Dendritic cell treated with granulocyte-macrophage colony-stimulating factor and Interleukin-4, amounts not matched to agents 40 ng/mL and 50 ng/mL, for 4 days (primary cell): Measurements from ENCODE around the gene MYBPC3.

Experiments
- H3K27ac Mint-ChIP-seq: one replicate; pipeline ENCODE4 v1.8.0; 2022; ENCODE audit warnings: mild to moderate bottlenecking, mixed read lengths
- H3K27me3 Mint-ChIP-seq: one replicate; pipeline ENCODE4 v1.8.0; 2022; ENCODE audit warnings: mild to moderate bottlenecking, mixed read lengths
- H3K36me3 Mint-ChIP-seq: one replicate; pipeline ENCODE4 v1.8.0; 2022; ENCODE audit warnings: low read depth, mixed read lengths
- H3K4me1 Mint-ChIP-seq: one replicate; pipeline ENCODE4 v1.8.0; 2022; ENCODE audit warnings: low read depth, mixed read lengths
- H3K4me3 Mint-ChIP-seq: one replicate; pipeline ENCODE4 v1.8.0; 2022; ENCODE audit warnings: mild to moderate bottlenecking, moderate library complexity, mixed read lengths
- H3K9me3 Mint-ChIP-seq: one replicate; pipeline ENCODE4 v1.8.0; 2022; ENCODE audit warnings: mixed read lengths
- intact Hi-C: fragments of 100-400 bp; cut with micrococcal nuclease; formaldehyde crosslinking; loops from one replicate; pipeline ENCODE4 v1.15.0; 2022

Gene MYBPC3

GRCh38 chr11:47376525-47377371, 24.2 kb upstream of the MYBPC3 start:
- peaks cover 74% of the 10 kb centered on the region for H3K36me3 Mint-ChIP-seq

GRCh38 chr11:47376107-47376524, 23.6 kb upstream of the MYBPC3 start:
- H3K27me3 Mint-ChIP-seq, result no peaks in the 10 kb centered on the region
- H3K36me3 Mint-ChIP-seq, result peaks cover 75% of the 10 kb centered on the region
- intact Hi-C loops, result loop anchor here (2.0 kb wide), 1 partner anchor 19 kb away; no protein-coding TSS in a partner anchor
- no peak overlapping the region for H3K27ac Mint-ChIP-seq
- H3K9me3 Mint-ChIP-seq, result no peaks in the 10 kb centered on the region
- no peak overlapping the region for H3K4me3 Mint-ChIP-seq
- H3K4me1 Mint-ChIP-seq, result peaks cover 50% of the 10 kb centered on the region

More at GRCh38 chr11:47376525-47377371, 24.2 kb upstream of the MYBPC3 start:
- H3K27ac Mint-ChIP-seq, result no peak overlapping the region
- intact Hi-C loops, result loop anchor here (2.0 kb wide), 1 partner anchor 18 kb away; no protein-coding TSS in a partner anchor
- H3K4me1 Mint-ChIP-seq, result peaks cover 47% of the 10 kb centered on the region
- no peak overlapping the region for H3K4me3 Mint-ChIP-seq
- H3K27me3 Mint-ChIP-seq, result no peaks in the 10 kb centered on the region
- H3K9me3 Mint-ChIP-seq, result no peaks in the 10 kb centered on the region

GRCh38 chr11:47375546-47376085, 23.1 kb upstream of the MYBPC3 start:
- Mint-ChIP-seq H3K4me3 (no peak overlapping the region), H3K36me3 (peaks cover 80% of the 10 kb centered on the region), H3K9me3 (no peaks in the 10 kb centered on the region), H3K27ac (no peak overlapping the region), H3K4me1 (peaks cover 55% of the 10 kb centered on the region), H3K27me3 (no peaks in the 10 kb centered on the region)
- intact Hi-C loops, result loop anchor here (2.0 kb wide), 1 partner anchor 19 kb away; no protein-coding TSS in a partner anchor

- peaks cover 61% of the 10 kb centered on the region for H3K4me1 Mint-ChIP-seq
- peaks cover 86% of the 10 kb centered on the region for H3K36me3 Mint-ChIP-seq
- no peaks in the 10 kb centered on the region for H3K9me3 Mint-ChIP-seq
- no peaks in the 10 kb centered on the region for H3K27me3 Mint-ChIP-seq
- no peak overlapping the region for H3K4me3 Mint-ChIP-seq
- no peak overlapping the region for H3K27ac Mint-ChIP-seq
- intact Hi-C loops, result no loop called here
Observed at GRCh38 chr11:47375020-47375419, 22.5 kb upstream of the MYBPC3 start.

GRCh38 chr11:47374720-47375019, 22.2 kb upstream of the MYBPC3 start:
- peaks cover 89% of the 10 kb centered on the region for H3K36me3 Mint-ChIP-seq
- intact Hi-C loops, result loop anchor here (1.0 kb wide), 1 partner anchor 34 kb away; the partner anchor contains the start of gene SLC39A13
- H3K9me3 Mint-ChIP-seq, result no peaks in the 10 kb centered on the region
- H3K4me3 Mint-ChIP-seq, result no peak overlapping the region
- H3K27ac Mint-ChIP-seq, result no peak overlapping the region
- no peaks in the 10 kb centered on the region for H3K27me3 Mint-ChIP-seq
- peaks cover 65% of the 10 kb centered on the region for H3K4me1 Mint-ChIP-seq

GRCh38 chr11:47373876-47374719, 21.6 kb upstream of the MYBPC3 start:
- H3K27me3 Mint-ChIP-seq, result no peaks in the 10 kb centered on the region
- intact Hi-C loops, result loop anchor here (1.0 kb wide), 1 partner anchor 34 kb away; the partner anchor contains the start of gene SLC39A13
- H3K27ac Mint-ChIP-seq, result no peak overlapping the region
- peaks cover 70% of the 10 kb centered on the region for H3K4me1 Mint-ChIP-seq
- H3K9me3 Mint-ChIP-seq, result no peaks in the 10 kb centered on the region
- H3K4me3 Mint-ChIP-seq, result no peak overlapping the region
- H3K36me3 Mint-ChIP-seq, result peaks cover 95% of the 10 kb centered on the region

GRCh38 chr11:47372422-47372821, 19.9 kb upstream of the MYBPC3 start:
- intact Hi-C loops, result no loop called here
- Mint-ChIP-seq H3K4me1 (peaks cover 78% of the 10 kb centered on the region), H3K36me3 (peaks cover 100% of the 10 kb centered on the region), H3K4me3 (no peak overlapping the region), H3K27ac (no peak overlapping the region), H3K27me3 (no peaks in the 10 kb centered on the region), H3K9me3 (no peaks in the 10 kb centered on the region)

GRCh38 chr11:47369676-47370075, 17.2 kb upstream of the MYBPC3 start:
- intact Hi-C loops, result no loop called here
- peak overlapping the region; percentile 55 for H3K27ac Mint-ChIP-seq
- H3K4me1 Mint-ChIP-seq, result peaks cover 87% of the 10 kb centered on the region
- no peaks in the 10 kb centered on the region for H3K27me3 Mint-ChIP-seq
- no peaks in the 10 kb centered on the region for H3K9me3 Mint-ChIP-seq
- peaks cover 100% of the 10 kb centered on the region for H3K36me3 Mint-ChIP-seq
- H3K4me3 Mint-ChIP-seq, result peak overlapping the region; percentile 21

- intact Hi-C loops, result no loop called here
- Mint-ChIP-seq H3K27ac (peak overlapping the region; percentile 11), H3K27me3 (no peaks in the 10 kb centered on the region), H3K4me1 (peaks cover 69% of the 10 kb centered on the region), H3K4me3 (peak overlapping the region; percentile 58), H3K9me3 (no peaks in the 10 kb centered on the region), H3K36me3 (peaks cover 84% of the 10 kb centered on the region)
Observed at GRCh38 chr11:47366020-47366490, 13.6 kb upstream of the MYBPC3 start.

GRCh38 chr11:47361419-47361818, 8.9 kb upstream of the MYBPC3 start:
- H3K36me3 Mint-ChIP-seq, result peaks cover 38% of the 10 kb centered on the region
- no peaks in the 10 kb centered on the region for H3K27me3 Mint-ChIP-seq
- H3K4me1 Mint-ChIP-seq, result peaks cover 37% of the 10 kb centered on the region
- peak overlapping the region; percentile 60 for H3K27ac Mint-ChIP-seq
- H3K4me3 Mint-ChIP-seq, result peak overlapping the region; percentile 39
- intact Hi-C loops, result no loop called here
- no peaks in the 10 kb centered on the region for H3K9me3 Mint-ChIP-seq

GRCh38 chr11:47360341-47360740, 7.8 kb upstream of the MYBPC3 start:
- Mint-ChIP-seq H3K36me3 (peaks cover 27% of the 10 kb centered on the region), H3K4me3 (no peak overlapping the region), H3K4me1 (peaks cover 26% of the 10 kb centered on the region), H3K9me3 (no peaks in the 10 kb centered on the region), H3K27me3 (no peaks in the 10 kb centered on the region), H3K27ac (no peak overlapping the region)
- intact Hi-C loops, result no loop called here

GRCh38 chr11:47359586-47359985, 7.1 kb upstream of the MYBPC3 start:
- H3K27ac Mint-ChIP-seq, result no peak overlapping the region
- no peaks in the 10 kb centered on the region for H3K27me3 Mint-ChIP-seq
- intact Hi-C loops, result no loop called here

GRCh38 chr11:47359162-47359561, 6.7 kb upstream of the MYBPC3 start:
- Mint-ChIP-seq H3K27me3 (no peaks in the 10 kb centered on the region), H3K4me1 (peaks cover 14% of the 10 kb centered on the region), H3K4me3 (no peak overlapping the region), H3K9me3 (no peaks in the 10 kb centered on the region), H3K36me3 (peaks cover 15% of the 10 kb centered on the region), H3K27ac (no peak overlapping the region)
- intact Hi-C loops, result no loop called here

More at GRCh38 chr11:47359586-47359985, 7.1 kb upstream of the MYBPC3 start:
- Mint-ChIP-seq H3K4me3 (no peak overlapping the region), H3K4me1 (peaks cover 18% of the 10 kb centered on the region), H3K9me3 (no peaks in the 10 kb centered on the region), H3K36me3 (peaks cover 20% of the 10 kb centered on the region)

- intact Hi-C loops, result no loop called here
- Mint-ChIP-seq H3K27me3 (no peaks in the 10 kb centered on the region), H3K36me3 (peaks cover 11% of the 10 kb centered on the region)
Observed at GRCh38 chr11:47358731-47359051, 6.2 kb upstream of the MYBPC3 start.

More at GRCh38 chr11:47358731-47359051, 6.2 kb upstream of the MYBPC3 start:
- Mint-ChIP-seq H3K4me1 (peaks cover 12% of the 10 kb centered on the region), H3K4me3 (no peak overlapping the region), H3K27ac (no peak overlapping the region), H3K9me3 (no peaks in the 10 kb centered on the region)
